A549 treated with CpdA at 1 μM for 4 hours (cell line): Measurements from ENCODE around the gene TAF11L7. TPM values are rescaled to one million over a fixed set of nuclear protein-coding genes. Genes with fewer than 3 reads are reported as not detected.

ENCODE experiments used
- total RNA-seq: library from RNA; stranded (reverse); fragments of 200-300 nt; extraction: Qiagen RNA extraction; gene quantifications from 5 replicates; pipeline ENCODE4 v1.2.3, GENCODE V29; 2022; ENCODE audit warnings: low read depth

The TAF11L7 gene
- total RNA-seq: not detected in 5 replicates

DNA sequence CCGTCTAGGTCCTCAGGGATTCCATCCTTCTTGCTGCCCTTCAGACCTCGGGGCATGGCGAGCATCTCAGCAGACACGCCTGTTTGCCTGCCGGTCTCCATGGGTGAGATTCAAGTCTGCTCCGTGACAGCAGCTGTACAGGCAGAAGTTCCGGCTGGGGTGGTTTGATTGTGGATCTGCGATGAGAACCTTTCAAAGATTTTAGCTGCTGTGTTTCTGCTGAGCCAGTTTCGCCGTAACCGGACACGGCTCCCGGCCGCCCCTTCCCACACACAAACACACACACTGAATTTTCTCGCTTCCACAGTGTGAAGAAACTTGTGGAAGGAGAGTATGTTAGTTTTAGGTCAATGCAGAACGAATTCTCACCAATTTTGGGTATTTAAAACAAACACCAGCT lies at the start of gene TAF11L7:
TSS of gene TAF11L7 (minus strand) at position 101 of the 400 bp plus-strand sequence.

DNA sequence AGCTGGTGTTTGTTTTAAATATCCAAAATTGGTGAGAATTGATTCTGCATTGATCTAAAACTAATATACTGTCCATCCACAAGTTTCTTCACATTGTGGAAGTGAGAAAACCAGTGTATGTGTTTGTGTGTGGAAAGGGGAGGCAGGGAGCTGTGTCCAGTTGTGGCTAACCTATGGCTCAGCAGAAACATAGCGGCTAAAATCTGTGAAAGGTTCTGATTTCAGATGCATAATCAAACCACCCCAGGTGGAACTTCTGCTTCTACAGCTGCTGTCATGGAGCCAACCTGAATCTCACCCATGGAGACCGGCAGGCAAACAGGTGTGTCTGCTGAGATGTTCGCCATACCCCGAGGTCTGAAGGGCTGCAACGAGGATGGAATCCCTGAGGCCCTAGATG lies 48.6 kb upstream of the TAF11L7 start, which contains the start of gene TAF11L14:
TSS of gene TAF11L14 (plus strand) at position 301 of the 400 bp plus-strand sequence.

GRCh38 chr5:17631788-17632187 lies 46.2 kb upstream of the TAF11L7 start, which contains the start of gene TAF11L13:
TAF11L13 (plus strand) TSS chr5:17632088.

GRCh38 chr5:17610092-17610491 lies 24.5 kb upstream of the TAF11L7 start, which contains the start of gene TAF11L12:
TAF11L12 (plus strand) TSS chr5:17610392.

DNA sequence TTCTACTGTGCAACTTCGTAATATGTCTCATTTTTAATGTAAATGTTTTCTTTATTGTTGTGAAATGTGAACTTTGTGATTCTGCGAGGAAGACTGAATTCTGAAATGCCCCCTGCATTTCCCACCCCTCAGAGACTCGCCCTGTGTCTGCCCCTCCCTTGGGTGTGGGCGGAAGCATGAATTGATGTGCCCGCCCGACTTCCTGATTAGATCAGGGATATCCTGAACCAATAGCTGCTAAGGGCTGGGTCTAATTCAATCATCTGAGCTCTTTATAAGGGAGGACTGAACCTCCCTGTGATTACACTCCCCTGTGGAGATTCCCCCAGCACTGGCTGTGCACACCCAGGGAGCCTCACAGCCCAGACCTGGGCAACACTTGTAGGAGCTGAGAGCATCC lies 18.3 kb upstream of the TAF11L7 start, which contains the start of gene TAF11L11:
TSS of gene TAF11L11 (plus strand) at position 304 of the 400 bp plus-strand sequence.

GRCh38 chr5:17597728-17598127 lies 12.2 kb upstream of the TAF11L7 start, which contains the start of gene TAF11L10:
TAF11L10 (minus strand) TSS chr5:17597828.

GRCh38 chr5:17594255-17594654 lies 8.7 kb upstream of the TAF11L7 start, which contains the start of gene TAF11L9:
TAF11L9 (minus strand) TSS chr5:17594394.

GRCh38 chr5:17590860-17591259 lies 5.3 kb upstream of the TAF11L7 start, which contains the start of gene TAF11L8:
TAF11L8 (minus strand) TSS chr5:17590960.

Other genes with a start within 250 kb of the TAF11L7 start
- gene TAF11L2, start 87.5 kb downstream of the TAF11L7 start, total RNA-seq: not detected in 5 replicates
- not detected in 5 replicates for gene TAF11L3, start 67.4 kb downstream of the TAF11L7 start, total RNA-seq
- not detected in 5 replicates for gene TAF11L4, start 64.0 kb downstream of the TAF11L7 start, total RNA-seq
- gene TAF11L5, start 60.5 kb downstream of the TAF11L7 start, total RNA-seq: not detected in 5 replicates
- gene TAF11L6, start 57.1 kb downstream of the TAF11L7 start, total RNA-seq: not detected in 5 replicates
- gene TAF11L8, start 5.2 kb upstream of the TAF11L7 start, total RNA-seq: not detected in 5 replicates
- gene TAF11L9, start 8.6 kb upstream of the TAF11L7 start, total RNA-seq: not detected in 5 replicates
- not detected in 5 replicates for gene TAF11L10, start 12.1 kb upstream of the TAF11L7 start, total RNA-seq
- 0.18 to 0.42 TPM (median 0.23 TPM) in 3 of 5 replicates, not detected in the others for gene TAF11L11, start 18.4 kb upstream of the TAF11L7 start, total RNA-seq
- not detected in 5 replicates for gene TAF11L12, start 24.6 kb upstream of the TAF11L7 start, total RNA-seq
- not detected in 5 replicates for gene TAF11L13, start 46.3 kb upstream of the TAF11L7 start, total RNA-seq
- gene TAF11L14, start 48.7 kb upstream of the TAF11L7 start, total RNA-seq: not detected in 5 replicates